Measurements from ENCODE around the gene GATAD1.

- TF ChIP-seq CTCF (conservative IDR thresholded peaks at IDR 0.05; ENCODE audit: low read length) (no peak), EZH2phosphoT487 (IDR thresholded peaks at IDR 0.05; ENCODE audit: borderline replicate concordance) (no peak)
Measured at GRCh38 chr7:92456236-92456635, 9.0 kb downstream of the GATAD1 start.

Measured in Loucy (cell line).